Activated CD8-positive, alpha-beta memory T cell treated with anti-CD3 and anti-CD28 coated beads for 1 hour (primary cell): ENCODE results near the gene GID4.

Experiments used
- DNase-seq, 2 donors: peaks; one replicate each; pipeline ENCODE4 v3.0.0-alpha.2; 2020; ENCODE audit warnings: low read depth in 1 of 2; ENCODE audit errors: extremely low read depth in 1 of 2

Gene GID4

DNA sequence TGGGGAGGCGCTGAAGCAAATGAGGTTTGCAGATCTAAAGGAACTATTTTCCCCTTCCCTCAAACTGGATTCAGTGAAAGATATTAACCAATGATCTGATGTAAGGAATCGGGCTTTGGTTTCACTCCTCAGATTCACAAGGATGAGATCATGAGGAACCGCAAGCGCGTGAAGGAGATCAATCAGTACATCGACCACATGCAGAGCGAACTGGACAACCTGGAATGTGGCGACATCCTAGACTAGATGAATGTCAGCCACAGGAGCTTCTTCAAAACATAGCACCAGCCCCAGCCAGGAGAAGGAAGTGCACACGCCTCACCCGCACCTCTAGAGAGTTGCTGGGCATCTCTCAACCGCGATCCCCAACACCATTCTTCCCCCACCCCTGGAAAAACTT, 22.8 kb upstream of the GID4 start:
- no peak for DNase-seq

DNA sequence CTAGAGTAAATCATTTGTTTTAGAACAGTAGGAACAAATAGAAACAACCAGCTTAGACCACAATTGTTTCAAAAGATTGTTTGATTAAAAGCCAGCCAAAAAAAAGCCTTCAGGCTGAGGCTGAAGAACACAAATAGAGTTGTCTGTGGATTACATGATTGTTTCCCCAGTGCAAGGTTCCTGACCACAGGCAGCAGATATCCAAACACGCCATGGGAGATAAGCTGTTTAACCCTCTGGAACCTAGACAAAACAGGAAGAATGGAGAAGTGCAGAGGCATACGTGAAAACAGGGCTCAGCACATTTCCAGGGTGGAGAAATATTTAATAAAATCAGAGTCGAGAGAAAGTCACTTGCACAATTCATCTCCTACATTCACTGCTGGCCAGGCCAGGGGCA, 21.2 kb upstream of the GID4 start:
- no peak for DNase-seq

DNA sequence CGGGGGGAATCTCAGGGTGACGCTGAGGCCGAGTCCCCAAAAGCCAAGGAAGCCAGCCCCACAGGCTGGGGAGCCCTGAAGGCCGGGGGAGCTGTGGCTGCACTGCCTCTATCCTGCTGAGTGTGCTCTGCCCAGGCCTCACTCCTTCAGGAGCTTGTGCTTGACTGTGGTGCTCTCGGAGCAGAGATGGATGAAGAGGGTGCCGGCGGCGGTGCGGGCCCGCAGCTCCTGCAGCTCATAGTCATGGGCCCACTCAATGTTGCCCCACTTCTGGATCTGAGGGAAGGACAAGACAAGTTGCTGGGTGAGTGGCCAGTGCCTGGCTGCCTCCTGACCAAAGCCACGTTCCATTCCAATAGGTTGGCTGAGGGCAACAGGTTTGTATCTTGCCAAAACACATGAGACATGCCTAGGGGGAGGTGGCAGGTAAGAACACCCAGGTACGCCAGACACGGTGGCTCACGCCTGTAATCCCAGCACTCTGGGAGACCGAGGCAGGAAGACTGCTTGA, 20.7 kb upstream of the GID4 start:
- DNase-seq: no peak

DNA sequence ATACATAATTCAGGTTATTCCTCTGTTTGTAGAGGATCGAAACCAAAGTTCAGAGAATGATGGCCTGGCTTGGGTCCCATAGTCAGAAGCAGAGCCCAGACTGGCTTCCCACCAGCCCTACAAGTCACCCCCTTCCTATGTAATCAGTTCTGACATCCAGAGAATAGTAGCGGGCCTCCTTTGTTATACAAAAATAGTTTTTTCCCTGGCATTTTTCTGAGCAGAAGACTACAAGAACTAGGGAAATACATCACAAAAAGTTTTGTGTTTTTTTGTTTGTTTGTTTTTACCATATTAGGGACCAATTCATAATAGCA, 19.4 kb upstream of the GID4 start:
- DNase-seq: no peak

DNA sequence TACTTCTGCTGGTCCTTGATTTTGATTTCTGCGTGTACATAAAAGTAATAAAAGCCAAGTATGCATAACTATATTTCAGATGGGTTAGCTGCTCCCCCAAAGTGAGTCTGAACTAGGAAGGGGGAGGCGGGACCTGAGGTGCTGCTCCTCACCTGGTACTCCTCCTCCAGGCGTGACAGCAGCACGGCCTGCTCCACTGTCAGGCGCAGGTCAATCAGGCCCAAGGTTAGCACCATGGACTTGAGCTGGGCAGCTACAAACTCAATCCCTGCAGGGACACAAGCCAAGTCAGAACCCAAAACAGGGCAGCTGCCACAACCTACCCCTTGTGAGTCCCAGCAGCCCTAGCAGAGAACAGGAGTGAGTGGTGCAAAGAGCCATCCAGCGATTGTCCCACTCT, 18.2 kb upstream of the GID4 start:
- no peak for DNase-seq

DNA sequence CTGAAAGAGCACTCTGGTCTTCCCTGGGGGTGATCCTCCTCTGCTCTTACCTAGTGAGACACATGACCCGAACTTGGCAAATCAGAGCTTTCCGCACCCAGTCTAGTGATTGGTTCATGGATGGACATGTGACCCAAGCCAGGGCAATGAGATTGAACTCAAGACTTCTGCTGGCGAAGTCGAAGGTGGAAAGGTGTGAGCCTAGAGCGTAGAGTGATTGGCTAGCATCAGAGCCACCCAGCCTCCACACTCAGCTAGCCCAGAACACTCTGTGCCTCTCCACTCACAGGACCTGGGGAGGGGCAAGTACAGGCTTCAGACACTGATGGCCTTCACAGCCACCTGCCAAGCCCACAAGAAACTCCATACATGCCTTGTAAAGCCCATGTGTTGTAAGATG, 17.8 kb upstream of the GID4 start:
- no peak for DNase-seq

DNA sequence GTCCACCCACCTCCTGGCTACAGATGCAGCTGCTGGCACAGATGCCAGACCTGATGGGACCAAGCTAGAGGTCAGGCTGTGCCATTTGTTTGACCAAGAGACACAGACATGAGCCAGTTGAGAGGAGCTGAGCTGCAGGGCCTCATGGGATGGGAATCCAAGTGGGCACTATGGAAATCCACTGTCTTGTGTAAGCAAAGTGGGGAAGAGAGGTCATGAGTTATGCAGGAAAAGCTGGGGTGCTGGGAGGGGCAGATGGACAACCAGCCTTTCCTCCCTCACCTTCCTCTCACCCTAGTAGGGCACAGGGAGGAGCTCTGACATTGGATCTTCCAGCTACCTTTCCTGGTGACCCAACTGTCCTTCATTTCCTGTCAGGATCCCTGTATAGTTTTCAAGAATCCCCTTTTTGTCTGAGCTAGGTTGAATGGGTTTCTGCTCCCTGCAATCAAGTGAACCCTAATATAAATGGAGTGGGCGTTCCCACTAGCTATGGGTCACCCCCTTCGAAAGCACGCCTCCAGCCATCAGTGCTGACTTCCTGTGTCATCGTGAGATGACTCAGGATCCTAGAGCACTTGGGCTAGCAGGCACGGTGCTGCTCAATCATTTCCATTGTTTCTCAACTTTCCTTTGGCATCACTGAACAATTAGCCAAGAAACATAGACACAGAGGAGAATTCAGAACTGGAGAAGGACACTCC, 13.8 kb upstream of the GID4 start:
- DNase-seq: no peak

DNA sequence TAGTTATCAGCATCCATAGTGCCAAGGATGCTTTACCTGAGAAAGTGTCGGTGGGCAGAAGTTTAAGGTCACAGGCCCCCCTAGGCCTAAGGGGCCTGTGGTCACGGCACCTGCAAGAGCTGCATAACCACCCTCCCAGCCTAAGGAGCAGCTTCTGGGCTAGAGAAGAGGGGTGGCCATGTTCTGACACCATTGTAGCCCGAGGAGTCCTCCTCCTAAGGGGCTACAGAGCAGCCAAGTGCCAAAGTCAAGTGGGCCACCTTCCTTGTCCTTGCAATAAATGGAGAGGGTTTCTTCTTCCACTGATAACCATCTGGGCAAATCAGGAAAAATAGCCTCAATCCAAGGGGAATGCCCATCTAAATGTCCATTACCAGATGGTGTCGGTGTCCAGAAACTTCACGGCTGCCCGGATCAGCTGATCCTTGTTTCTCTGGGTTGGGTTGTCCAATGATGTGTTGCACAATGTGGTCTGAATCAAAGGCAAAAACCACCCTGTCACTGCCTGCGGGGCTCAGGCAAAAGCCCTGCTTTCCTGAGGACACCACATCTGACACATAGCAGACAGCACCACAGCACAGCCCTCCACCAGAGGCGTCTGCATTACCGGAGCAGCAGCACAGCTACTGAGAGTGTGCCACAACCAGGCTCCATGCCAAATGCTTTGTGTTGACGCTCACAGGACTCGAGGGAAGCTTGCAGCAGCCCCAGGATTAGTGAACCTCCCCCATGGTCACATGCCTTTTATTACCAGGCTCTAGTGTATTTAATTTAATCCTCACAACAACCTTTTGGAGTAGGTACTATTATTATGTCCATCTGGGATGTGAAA, 13.0 kb upstream of the GID4 start:
- DNase-seq: no peak

DNA sequence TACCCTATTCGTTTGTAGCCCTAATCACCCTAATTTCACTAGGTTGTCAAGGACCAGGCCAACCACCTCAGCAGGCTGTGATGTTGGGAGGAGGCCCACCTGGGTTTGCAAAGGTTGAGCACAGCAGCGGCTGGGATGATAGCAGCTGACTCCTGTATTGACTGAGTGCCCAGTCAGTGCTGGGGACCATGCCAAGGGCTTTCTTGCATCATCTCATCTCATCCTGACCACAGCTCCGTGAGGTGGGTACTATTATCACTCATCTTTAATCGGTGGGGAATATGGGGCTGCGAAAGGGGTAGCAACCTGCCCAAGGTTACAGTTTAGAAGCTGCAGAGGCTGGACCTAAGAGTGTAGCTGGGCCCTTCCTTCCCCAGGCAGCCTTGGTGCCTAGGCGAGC, 11.9 kb upstream of the GID4 start:
- no peak for DNase-seq

DNA sequence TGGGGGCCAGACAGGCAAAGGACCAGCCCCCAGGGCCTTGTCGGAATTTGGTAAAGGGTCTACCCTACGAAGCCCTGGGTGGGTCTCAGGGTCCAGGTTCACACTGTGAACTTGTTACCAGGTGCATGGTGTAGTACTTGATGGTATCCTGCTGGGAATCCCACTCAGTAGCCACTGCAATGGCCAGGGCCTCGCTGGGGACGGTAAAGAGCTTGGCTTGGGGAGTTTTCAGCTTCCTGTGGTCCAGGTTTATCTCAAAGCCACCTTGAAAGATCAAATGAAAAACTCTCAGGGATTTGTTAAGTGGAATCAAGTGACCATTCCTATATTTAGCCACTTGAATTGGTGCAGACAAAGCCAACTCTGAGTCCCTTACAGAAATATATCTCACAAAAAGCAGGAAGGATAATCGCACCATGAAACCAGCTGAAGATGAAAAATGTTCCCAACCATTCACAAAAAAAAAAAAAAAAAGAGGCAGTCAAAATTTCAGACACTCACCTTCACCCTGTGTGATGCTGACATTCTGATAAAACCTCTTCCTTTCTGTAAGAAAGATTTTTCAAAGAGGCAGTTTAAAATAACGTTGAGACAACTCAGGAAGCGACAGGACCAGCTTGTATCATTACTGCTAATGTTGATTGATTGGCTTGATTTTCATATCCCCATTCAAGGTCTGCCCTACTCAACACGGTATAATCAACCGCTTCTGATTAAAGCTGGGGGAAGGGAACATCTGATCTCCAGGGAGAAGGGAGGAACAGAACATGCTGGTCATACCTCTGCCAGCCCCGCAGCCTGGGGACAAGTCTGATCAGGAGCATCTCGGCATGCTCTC, 10.9 kb upstream of the GID4 start:
- no peak for DNase-seq

DNA sequence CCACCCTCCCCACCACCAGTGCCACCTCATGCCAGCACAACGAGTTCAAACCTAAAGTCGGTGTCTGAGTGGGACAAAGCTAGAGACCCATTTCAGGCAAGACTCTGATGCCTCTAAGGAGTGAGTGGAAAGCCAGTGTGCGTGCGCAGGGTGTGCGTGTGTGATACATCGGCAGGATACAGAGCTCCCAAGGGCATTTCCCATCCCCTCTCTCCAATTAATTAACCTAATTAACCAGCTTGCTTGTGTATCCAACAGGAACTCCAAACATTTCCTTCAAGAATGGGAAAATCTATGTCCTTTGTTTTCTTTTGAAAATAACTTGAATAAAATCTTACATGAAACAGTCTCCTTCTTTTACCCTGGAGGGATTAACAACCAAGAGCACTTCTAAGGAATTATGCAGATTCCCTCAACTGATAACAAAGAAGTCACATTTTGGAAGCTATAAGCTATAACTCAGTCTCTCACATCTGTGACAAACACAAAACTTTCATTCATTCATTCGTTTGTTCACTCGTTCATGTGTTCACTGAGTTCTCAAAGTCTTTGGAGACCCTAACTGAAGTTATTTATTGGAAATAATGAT, 10.2 kb upstream of the GID4 start:
- no peak for DNase-seq

DNA sequence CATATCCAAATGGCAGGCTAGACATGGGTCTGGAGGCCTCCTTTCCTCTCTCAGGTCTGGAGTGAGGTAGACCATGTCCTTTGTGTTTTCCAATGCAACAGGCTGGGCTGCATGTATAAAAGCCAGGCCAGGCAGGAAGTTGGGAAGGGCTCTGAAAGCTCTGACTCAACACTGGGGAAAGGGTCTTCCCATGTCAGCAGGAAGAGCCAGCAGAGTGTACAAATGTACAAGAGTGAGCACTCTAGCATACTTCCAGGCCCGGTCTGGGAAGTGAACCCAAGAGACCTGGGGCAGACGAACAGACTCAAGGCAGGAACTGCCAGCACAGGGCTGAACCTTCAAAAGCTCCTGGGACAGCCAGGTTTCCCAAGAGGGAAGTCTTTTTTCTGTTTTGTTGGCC, 7.3 kb upstream of the GID4 start:
- DNase-seq: no peak

DNA sequence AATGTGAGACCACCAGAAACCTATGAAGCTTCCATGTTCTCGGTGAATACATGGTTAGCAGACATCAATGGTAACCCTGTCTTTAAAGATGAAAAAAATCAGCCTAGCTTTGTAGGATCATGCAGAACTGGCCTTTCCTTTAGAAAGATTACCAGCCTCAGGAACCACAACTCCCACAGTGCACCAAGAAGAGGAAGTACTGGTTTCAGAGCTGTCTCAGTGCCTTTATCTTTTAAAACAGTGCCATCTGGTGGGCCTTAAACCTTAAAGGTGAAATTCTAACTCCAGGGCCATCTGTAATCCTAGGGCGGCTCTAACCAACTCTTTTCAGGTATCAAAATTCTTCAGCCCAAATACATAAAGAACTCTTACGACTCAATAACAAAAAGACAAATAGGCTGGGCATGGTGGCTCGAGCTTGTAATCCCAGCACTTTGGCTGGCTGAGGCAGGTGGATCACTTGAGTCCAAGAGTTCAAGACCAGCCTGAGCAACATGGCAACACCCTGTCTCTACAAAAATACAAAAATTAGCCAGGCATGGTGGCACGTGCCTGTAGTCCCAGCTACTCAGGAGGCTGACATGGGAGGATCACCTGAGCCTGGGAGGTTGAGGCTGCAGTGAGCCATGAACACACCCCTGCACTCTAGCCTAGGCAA, 5.6 kb upstream of the GID4 start:
- no peak for DNase-seq

DNA sequence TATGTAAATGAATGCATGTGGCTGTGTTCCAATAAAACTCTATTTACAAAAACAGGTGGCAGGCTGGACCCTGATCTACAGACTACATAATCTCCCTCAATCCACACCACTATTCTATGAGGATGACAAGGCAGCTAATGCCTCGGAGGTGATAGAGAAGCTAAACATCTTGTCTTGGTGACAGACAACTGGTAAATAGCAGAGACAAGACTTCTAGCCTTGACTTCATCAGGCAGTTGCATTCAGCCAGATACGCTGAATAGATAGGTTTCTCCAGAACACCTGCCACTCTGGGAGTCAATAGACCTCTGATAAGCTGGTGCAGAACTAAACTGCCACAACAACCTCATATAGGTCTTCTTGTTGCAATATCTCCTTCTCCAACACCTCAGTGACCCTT, 3.5 kb upstream of the GID4 start:
- DNase-seq: no peak

DNA sequence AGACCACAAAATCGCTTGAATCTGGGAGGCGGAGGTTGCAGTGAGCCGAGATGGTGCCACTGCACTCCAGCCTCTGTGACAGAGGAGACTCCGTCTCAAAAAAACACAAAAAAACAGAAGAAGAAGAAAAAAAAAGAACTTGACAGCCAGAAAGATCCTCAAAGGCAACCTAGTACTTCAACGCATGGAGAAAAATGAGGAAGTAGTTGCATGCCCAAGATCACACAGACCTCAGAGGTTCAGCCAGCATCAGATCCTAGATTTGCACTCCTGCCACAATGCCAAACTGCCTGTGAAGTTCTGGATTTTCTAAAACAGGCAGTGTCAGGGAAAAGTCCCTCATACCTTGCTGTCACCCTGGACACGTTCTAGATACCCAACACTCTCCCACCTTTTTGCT, 1.7 kb upstream of the GID4 start:
- DNase-seq: no peak

DNA sequence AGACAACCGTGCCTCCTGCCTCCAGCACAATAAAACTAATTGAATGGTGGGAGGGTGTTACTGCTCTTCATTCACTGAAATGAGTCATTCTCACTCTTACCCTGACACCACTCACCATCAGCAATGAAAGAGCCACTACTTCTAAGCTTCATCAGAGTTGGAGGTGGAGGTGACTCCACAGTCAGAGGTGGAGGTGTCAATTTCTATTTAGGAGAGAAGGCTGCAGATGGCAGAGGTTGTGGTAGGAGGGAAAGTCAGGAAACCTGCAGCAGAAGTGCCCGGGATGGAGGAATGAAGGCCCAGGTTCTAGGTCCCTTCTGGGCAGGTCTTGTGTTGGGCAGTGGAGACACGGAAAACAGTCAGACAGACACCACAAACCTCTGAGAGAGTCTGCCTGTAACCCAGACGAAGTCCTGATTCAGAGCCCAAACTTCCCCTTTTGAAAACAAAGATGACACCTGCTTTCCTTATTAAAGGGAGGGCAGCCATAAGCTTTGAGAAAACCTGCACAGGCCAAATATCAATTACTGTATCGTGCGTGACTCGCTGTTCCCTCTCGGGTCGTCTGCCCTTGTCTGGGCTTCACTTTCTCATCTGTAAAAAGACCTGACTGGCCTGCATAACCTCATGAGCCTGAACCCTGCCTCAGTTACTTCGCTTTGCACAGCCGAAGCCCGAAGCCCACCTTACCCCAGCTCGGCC, 908 bp upstream of the GID4 start:
- DNase-seq: no peak

DNA sequence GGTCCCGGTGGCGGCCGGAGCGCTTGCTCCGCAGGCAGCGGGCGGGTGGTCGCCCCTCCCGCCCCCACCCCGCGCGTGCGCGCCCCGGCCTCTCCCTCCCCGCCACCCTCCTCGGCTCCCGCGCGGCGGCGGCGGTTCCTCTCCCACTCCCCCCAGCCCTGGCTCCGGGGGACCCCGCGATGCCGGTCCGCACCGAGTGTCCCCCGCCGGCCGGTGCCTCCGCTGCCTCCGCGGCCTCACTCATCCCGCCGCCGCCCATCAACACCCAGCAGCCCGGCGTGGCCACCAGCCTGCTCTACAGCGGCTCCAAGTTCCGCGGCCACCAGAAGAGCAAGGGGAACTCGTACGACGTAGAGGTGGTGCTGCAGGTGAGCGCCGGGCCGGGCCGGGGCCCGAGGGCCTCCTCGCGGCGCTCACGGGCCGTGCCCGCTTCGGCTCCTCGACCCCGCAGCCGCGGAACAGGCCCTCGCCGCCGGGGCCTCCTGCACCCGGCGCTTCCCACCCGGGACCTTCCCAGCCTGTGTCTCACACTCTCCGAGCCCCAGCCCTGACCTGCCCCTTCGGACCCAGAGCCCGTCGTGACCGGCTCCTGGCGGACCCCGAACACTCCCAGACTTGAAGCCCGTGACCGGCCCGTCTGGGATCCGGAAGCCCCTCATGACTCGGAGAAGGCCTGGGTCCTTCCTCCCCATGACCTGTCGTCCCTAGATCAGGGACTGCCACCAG, 490 bp downstream of the GID4 start:
- no peak for DNase-seq

DNA sequence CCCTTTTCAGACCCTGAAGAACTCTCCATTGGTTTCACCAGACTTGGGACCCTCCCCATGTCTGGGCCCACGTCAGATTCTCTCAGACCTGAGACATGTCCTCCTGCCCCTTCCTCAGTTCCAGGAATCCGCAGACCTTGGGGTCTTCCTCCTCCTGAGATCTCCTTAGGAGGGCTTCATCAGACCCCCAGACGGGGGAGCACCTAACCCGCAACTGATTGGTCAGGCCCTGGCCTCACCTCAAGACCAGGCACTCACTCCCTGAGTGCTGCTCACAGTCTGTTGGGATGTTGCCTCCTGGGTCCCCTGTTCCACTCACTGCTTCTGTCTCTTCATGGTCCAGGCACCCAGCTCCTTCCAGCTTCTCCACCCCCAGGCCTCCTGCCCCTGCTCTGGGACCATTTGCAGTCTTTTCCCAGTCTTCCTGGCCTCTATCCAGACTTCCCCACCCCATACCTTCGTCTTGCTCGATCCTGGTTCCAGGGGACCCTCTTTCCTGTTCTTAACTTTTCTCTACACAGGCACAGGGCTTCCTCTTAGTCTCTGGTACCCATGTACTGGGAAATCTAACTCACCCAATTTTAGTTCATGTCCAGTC, 1.2 kb downstream of the GID4 start:
- no peak for DNase-seq

DNA sequence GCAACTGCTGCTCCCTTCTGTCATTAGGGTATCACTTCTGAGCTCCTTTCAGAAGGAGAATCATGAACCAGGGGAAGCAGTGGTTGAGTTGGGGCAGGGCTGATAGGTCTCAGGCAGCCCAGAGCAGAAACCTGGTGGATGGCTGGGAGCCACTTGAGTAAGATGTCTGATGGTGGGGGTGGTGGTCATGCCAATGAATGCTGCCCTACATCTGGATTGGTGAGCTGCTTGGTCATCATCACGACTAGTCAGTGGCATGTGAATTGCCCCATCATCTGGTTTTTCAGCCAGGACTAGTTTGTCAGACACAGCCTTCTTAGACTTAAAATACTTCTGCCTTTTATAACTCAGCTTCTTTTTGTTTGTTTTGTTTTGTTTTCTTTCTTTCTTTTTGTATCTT, 2.6 kb downstream of the GID4 start:
- DNase-seq: no peak
